Fibroblast of villous mesenchyme (primary cell): ENCODE results near the gene LCN10. TPM values are rescaled to one million over a fixed set of nuclear protein-coding genes. Genes with fewer than 3 reads are reported as not detected.
A peak's percentile ranks its signal among the peaks of the same experiment; 100 is the strongest.
"Not testable (repeated sequence)": the region's sequence is repeated elsewhere in the genome, so short reads cannot be mapped to it uniquely, and the experiment has no call there.

Experiments
- DNase-seq: peaks from one replicate; pipeline ENCODE4 v3.0.0-alpha.2; 2010; ENCODE audit warnings: low read depth
- H3K4me3 ChIP-seq: 2 replicates; pipeline ENCODE4 v1.5.1; 2011; ENCODE audit warnings: low read depth, mild to moderate bottlenecking, low read length
- CTCF ChIP-seq: IDR thresholded peaks from 2 replicates; pipeline ENCODE4 v1.5.1; 2012; ENCODE audit warnings: low read depth, mild to moderate bottlenecking, low read length; ENCODE audit not compliant: insufficient read depth
- total RNA-seq: library from RNA; depleted of rRNA; stranded (reverse); fragments of >200 nt; gene quantifications from 2 replicates; pipeline ENCODE4 v1.2.3, GENCODE V29; 2012

Gene LCN10
- total RNA-seq, 1 donor, result under 0.01 TPM

- no peak for TF ChIP-seq CTCF
- no peak for DNase-seq
- no peak overlapping the region for H3K4me3 ChIP-seq
Measured at GRCh38 chr9:136786451-136786850, 43.7 kb upstream of the LCN10 start.

- DNase-seq, H3K4me3 ChIP-seq: not testable (repeated sequence)
Measured at GRCh38 chr9:136785565-136786355, 43.0 kb upstream of the LCN10 start.

- no peak for DNase-seq
- TF ChIP-seq CTCF, result no peak
Measured at GRCh38 chr9:136784997-136785361, 42.2 kb upstream of the LCN10 start.

GRCh38 chr9:136784249-136784996, 41.7 kb upstream of the LCN10 start:
- peak; percentile 41 for TF ChIP-seq CTCF
- no peak overlapping the region for H3K4me3 ChIP-seq
- no peak for DNase-seq

More at GRCh38 chr9:136784997-136785361, 42.2 kb upstream of the LCN10 start:
- H3K4me3 ChIP-seq, result no peak overlapping the region

GRCh38 chr9:136782452-136782851, 39.7 kb upstream of the LCN10 start:
- no peak for TF ChIP-seq CTCF
- DNase-seq, result no peak
- H3K4me3 ChIP-seq, result no peak overlapping the region

- H3K4me3 ChIP-seq, result no peak overlapping the region
- DNase-seq, result no peak
- no peak for TF ChIP-seq CTCF
Measured at GRCh38 chr9:136779808-136780207, 37.1 kb upstream of the LCN10 start.

GRCh38 chr9:136777359-136777758, 34.6 kb upstream of the LCN10 start:
- H3K4me3 ChIP-seq, result no peak overlapping the region
- no peak for TF ChIP-seq CTCF
- DNase-seq, result no peak
